Stimulated activated CD4-positive, alpha-beta T cell treated with anti-CD3 and anti-CD28 coated beads, Interleukin-15, amount 100 ng/mL, for 48 hours (primary cell): Measurements from ENCODE around the gene CTTN.

Experiments
- DNase-seq, 2 donors: peaks; one replicate each; pipeline ENCODE4 v3.0.0-alpha.2; 2020; ENCODE audit warnings: low read depth in 2 of 2

Gene CTTN

DNA sequence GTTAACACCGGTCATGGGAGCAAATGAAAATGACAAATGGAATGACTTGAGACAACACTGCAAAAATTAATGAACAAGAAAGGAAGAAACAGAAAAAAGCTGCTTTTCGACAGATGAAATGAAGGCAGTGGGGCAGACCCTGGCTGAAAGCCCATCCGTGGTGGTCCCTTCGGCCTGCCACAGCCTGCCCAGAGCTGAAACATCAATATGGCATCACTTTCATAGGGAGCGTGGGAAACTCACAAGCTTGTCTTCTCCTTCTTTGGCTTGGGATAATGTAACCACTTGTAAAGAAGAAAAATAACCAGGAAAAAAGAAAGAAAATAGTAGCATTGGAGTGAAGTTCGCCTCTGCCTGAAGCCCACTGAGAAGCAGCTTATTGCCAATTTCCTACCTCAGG lies 78.8 kb downstream of the CTTN start:
- no peak for DNase-seq

DNA sequence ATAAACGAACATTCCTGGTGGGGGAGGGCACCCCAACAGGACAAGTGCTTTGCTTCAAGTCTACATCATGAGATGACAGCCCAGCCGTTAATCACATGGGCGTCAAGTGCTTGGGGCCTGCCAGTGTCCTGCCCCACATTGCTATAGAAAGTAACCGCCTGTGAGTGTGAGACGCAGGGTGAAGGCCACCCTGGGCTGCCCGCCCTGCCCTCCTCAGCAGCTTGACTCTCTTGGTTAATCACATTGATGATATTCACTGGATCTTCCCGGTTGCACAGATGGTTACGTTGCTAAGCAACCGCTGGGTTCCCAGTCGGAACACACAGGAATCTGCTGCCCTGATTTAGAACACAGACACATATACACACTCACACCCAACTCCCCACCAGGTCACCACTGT lies 79.3 kb downstream of the CTTN start:
- no peak for DNase-seq

DNA sequence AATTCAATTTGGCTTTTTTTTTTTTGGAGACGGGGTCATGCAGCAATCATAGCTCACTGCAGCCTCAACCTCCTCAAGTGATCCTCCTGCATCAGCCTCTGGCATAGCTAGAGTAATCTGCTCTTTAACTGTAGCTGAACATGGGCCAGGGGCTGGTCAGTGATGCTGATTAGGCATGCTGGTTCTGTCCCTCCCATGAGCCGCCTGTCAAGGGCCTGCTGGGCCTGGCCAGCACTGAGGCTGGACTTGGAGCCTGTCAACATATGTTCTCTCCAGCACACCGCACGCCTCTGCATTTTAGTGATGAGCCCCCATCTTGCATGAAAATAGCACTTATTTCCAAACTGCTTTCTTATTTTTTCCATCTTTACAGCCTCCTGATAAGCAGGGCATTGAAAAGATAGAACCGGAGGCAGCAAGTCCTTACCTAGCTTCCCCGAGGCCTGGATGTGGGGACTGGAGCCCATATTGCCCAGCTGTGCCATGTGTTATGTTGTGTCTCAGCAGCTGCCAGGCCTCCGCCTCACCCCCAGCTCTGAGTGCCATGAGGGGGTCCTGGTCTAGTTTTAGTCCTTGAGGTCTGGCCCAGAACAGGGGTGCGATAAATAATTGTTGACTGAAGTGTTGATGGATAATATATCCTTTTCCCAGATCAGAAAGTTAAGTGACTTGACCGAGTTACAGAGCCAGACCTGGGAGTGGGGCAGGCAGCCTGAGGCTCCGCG lies 80.0 kb downstream of the CTTN start:
- no peak for DNase-seq

DNA sequence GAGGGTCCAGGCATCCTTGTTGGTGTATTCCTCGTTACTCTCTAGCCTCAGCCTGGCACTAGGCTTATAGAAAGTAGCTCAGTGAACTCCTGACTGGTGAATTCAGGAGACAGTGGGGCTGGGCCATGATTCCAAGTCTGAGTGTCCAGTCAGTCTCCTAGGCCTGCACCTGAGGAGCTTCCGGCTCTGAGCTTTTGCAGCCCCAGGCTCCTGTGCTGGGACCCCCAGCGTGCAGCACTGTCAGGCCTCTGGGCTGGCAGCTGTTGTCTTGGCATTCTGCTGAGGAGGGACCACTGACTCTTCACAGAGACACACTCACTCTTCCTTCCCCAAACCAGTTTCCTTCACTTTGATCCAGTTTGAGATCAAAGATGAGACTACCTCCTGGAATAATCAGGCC lies 82.4 kb downstream of the CTTN start:
- DNase-seq, result no peak

DNA sequence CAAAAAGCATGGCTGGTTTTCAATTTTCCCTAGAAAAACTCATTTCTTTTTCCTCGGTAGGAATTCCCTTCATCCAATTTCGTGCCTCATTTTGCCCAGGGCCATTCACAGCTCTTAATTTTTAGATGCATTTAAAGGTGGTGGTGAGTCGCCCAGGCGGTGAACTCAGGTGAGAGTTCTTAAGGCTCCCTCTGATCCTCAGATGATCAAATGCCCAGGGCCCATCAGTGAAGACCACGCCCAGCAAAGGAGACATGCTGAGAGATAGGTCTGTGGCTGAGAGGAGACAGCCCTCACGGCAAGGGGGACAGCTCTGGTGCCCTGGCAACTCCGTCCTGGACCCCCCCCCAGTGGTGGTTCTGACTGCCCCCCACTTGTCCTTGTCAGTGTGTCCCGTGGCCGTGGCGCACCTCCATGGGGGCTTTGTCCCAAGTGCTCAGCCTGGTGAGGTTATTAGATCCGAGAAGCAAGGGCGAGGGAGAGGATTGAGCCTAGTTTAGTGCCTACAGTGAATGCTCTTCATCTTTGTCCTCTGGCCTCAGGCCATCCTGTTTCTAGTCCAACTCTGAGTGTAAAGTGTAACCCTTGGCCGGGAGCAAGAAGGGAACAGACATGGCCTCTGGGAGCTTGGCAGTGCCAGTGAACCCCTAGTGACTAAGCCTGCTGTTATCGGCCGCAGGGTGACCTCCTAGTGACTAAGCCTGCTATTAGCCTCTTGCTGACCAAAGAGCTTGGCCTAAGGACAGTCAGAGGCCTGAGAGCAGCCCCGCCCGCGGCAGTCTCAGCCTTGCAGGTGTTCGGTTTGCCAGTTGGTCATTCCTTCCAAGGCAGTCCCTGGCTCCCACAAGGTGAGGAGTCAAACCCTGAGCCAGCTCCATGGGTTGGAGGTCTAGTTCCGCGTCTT lies 83.5 kb downstream of the CTTN start:
- DNase-seq, result no peak

DNA sequence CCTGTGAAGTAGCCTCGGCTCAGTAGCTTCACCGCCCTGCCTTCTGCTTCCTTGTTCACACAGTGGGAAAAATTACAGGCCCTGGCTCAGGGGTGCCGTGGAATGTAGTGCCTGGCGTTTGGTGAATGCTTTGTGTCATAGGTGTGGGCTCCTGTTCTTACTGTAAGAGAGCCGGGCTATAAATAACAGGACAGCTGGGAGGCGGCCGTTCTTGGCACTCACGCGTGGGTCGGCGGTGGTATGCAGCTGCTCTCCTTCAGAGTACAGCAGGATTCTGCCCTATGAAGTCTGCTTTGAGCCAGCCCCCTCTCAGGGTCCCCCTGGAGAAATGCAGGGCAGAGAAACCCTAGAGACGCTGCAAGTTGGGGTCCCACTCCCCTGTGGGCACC lies 84.2 kb downstream of the CTTN start:
- DNase-seq, result no peak

DNA sequence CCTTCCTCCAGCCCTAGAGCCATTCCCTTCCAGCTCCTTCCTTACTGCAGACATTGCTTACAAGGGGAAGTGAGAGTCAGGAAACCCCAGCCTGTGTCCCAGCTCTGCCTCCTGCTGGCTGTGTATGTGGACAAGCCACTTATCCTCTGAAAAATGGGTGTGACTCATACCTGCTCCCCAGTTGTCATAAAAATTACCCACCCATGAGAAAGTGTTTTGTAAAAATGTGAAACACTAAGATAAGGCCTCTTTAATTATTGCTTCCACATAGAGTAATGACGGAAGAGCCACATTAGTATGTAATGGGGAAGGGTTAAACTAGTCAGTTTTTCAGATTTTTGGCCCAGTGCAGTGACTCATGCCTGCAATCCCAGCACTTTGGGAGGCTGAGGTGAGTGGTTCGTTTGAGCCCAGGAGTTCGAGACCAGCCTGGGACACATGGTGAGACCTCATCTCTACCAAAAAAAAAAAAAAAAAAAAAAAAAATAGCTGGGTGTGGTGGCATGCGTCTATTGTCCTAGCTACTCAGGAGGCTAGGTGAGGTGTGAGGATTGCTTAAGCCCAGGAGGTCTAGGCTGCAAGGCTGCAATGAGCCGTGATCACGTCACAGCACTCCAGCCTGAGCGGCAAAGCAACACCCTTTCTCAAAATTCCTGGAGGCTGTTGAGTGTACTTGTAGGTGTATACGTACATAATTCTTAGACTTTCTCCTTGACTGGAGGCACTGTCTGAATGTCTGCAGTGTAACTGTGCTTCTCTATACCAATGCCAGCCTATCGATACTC lies 84.9 kb downstream of the CTTN start:
- no peak for DNase-seq

DNA sequence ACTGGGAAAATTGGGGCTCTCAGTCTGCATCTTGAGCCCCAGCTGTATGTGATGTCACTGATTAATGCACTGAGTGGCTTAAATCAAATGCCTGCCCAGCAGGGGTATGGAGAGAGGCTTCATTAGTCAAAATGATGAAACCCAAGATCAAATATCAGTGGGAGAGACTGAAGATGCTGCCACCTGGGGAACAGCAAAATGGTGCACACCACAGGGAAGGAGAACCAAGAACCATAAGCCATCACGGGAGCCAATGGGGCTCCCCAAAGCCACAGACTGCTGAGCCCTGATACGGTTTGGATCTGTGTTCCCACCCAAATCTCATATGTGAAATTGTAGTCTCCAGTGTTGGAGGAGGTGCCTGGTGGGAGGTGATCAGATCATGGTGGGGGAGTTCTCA lies 85.6 kb downstream of the CTTN start:
- DNase-seq, result no peak

DNA sequence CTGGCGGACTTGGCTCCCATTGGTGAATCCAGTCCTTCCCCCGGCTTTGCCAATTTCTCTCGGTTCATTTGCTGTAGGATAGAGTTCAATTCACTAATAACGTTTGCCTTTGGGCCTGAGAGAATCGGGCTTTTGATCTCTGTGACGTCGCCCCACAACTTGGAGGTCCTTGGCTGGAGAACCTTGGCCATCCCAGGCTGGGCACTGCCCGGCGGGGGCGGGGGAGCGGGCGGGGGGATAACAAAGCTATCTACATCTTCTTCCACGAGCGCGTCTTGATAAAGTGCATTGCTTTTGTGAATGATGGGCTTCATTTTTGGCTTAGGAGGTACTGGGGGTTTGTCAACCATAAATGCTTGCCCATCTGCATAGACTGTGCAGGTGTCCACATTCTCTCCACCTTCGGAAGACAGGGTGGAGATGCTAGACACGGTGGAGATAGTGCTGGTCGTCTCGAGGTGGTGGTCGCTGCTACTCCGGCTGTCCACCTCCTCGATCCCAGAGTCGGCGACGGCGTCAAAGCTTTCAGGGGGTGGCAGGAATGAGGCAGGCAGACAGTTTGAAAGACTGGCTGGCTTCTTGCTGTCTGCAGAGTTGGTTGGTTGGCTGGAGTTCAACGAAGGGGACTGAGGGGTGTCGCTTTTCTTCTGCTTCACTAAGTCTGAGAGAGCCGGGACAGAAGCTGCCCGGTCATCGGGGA lies 87.1 kb downstream of the CTTN start:
- DNase-seq, result no peak

DNA sequence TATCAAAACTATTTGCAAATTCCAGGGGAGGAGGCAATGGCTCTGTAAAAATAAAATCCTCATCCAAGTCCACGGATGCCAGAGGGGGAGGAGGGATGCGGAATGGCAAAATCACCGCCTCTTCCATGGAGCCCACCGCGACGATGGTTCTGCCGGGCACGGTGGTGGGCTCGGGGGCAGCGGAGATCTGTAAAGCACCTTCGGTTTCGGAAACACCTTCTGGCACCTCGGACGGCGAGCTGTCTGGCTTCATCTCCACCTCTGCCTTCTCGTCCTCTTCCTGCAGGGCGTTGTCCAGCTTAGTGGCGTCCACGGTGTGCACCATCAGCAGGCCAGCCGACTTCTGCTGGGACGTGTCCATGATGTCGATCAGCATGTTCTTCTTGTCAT lies 87.7 kb downstream of the CTTN start:
- no peak for DNase-seq
